Kidney (tissue), 14 donors: Measurements from ENCODE around the gene DCUN1D3. TPM values are rescaled to one million over a fixed set of nuclear protein-coding genes. Genes with fewer than 3 reads are reported as not detected.

Source experiments
- DNase-seq, 5 donors: peaks; one replicate each; pipeline ENCODE4 v3.0.0-alpha.2; 2013 to 2020
- FAIRE-seq: peaks from 2 replicates; lab custom pipeline; 2012; peaks lifted over from hg19 to GRCh38; lab: Jason Lieb, UNC
- H3K27ac ChIP-seq, 2 donors: one replicate each; pipeline ENCODE4 v1.7.0; 2013; ENCODE audit warnings: low read depth in 2 of 2, low read length in 2 of 2, inconsistent platforms in 1 of 2
- H3K27me3 ChIP-seq: one replicate; pipeline ENCODE4 v1.7.1; 2013; ENCODE audit warnings: low read length, inconsistent platforms; ENCODE audit not compliant: control insufficient read depth, insufficient read depth
- H3K36me3 ChIP-seq, 3 donors: one replicate each; pipeline versions ENCODE4 v1.7.0 to v1.7.1; 2013; ENCODE audit warnings: low read length in 3 of 3, control low read depth in 1 of 3, inconsistent platforms in 1 of 3; ENCODE audit not compliant: insufficient read depth in 3 of 3, control insufficient read depth in 2 of 3
- H3K4me1 ChIP-seq, 3 donors: one replicate each; pipeline versions ENCODE4 v1.7.0 to v1.7.1; 2013; ENCODE audit warnings: low read length in 3 of 3, inconsistent platforms in 1 of 3, low read depth in 1 of 3; ENCODE audit not compliant: control insufficient read depth in 2 of 3, insufficient read depth in 2 of 3
- H3K4me3 ChIP-seq, 3 donors: one replicate each; pipeline versions ENCODE4 v1.7.0 to v1.8.1; 2013; ENCODE audit warnings: low read length in 3 of 3, control low read depth in 1 of 3, inconsistent platforms in 1 of 3
- H3K9ac ChIP-seq, 3 donors: one replicate each; pipeline versions ENCODE4 v1.7.0 to v1.7.1; 2013; ENCODE audit warnings: low read length in 3 of 3, control low read depth in 1 of 3, inconsistent platforms in 1 of 3
- H3K9me3 ChIP-seq, 3 donors: one replicate each; pipeline versions ENCODE4 v1.7.0 to v1.7.1; 2013; ENCODE audit warnings: low read length in 3 of 3, control low read depth in 1 of 3, inconsistent platforms in 1 of 3; ENCODE audit not compliant: control insufficient read depth in 2 of 3, insufficient read depth in 1 of 3
- intact Hi-C: fragments of 100-400 bp; cut with DNase I; formaldehyde crosslinking; loops from one replicate; pipeline ENCODE4 v1.11.1; 2022
- polyA plus RNA-seq: library from polyadenylated mRNA; stranded (reverse); fragments of 350-450 nt; fragmentation: Illumina TruSeq; extraction: RNeasy Lipid Tissue Mini Kit (QIAGEN cat#74804); gene quantifications from one replicate; pipeline ENCODE4 v1.2.3, GENCODE V29; 2014; ENCODE audit warnings: low read depth, low replicate concordance; ENCODE audit not compliant: insufficient read depth
- total RNA-seq: library from RNA; stranded (reverse); fragmentation: NEBNext Ultra II Directional; extraction: Animal tissue kit (Norgen Biotek cat#: 25700); gene quantifications from one replicate; pipeline ENCODE4 v1.2.1, GENCODE V29; 2021
- TF ChIP-seq, protein P1 (sequence below): IDR thresholded peaks from 3 replicates; pipeline ENCODE4 v1.5.1; 2012; ENCODE audit warnings: mild to moderate bottlenecking, moderate library complexity, borderline replicate concordance; ENCODE audit not compliant: insufficient read depth; ENCODE audit errors: extremely low read depth
- donor health status: control.
- donor health status: control.
- donor health status: control.
- donor health status: control.
- donor health status: control.
- donor health status: DM: yes; HTN: yes; CAD: no.
- donor health status: Normal renal cell carcinoma (clear cell type).

DCUN1D3 gene
- total and polyA plus RNA-seq, 2 donors from 2014 or later, result 3.5 to 16.3 TPM

DNA sequence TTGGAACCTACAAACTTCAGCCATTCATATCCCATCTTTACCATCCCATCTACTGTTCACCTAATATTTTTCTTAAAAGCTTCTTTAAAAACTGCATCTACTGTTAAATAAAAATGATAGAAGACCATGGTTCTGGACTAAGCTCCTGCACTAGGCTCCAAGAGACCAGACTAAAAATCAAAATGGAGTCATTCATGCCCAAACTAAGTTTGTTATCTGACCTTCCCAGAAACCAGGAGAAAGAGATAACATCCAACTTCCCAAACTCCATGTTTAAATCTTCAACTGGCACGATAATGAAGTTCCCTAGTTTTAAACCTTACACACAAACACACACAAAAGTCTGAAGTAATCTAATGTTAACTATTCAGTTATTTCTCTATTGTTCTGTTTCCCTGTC lies 13.8 kb downstream of the DCUN1D3 start:
- Histone ChIP-seq H3K27ac (no peak overlapping the region), H3K36me3 (no peaks in the 10 kb centered on the region), H3K4me1 (peaks cover 3 to 21% (median 13%) of the 10 kb centered on the region in 3 donors), H3K9me3 (no peaks in the 10 kb centered on the region), H3K4me3 (no peak overlapping the region), H3K9ac (no peak overlapping the region), H3K27me3 (no peaks in the 10 kb centered on the region)
- FAIRE-seq, result no peak
- DNase-seq, result no peak
- intact Hi-C loops, result no loop called here
- TF ChIP-seq, protein P1, sequence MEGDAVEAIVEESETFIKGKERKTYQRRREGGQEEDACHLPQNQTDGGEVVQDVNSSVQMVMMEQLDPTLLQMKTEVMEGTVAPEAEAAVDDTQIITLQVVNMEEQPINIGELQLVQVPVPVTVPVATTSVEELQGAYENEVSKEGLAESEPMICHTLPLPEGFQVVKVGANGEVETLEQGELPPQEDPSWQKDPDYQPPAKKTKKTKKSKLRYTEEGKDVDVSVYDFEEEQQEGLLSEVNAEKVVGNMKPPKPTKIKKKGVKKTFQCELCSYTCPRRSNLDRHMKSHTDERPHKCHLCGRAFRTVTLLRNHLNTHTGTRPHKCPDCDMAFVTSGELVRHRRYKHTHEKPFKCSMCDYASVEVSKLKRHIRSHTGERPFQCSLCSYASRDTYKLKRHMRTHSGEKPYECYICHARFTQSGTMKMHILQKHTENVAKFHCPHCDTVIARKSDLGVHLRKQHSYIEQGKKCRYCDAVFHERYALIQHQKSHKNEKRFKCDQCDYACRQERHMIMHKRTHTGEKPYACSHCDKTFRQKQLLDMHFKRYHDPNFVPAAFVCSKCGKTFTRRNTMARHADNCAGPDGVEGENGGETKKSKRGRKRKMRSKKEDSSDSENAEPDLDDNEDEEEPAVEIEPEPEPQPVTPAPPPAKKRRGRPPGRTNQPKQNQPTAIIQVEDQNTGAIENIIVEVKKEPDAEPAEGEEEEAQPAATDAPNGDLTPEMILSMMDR, result no peak

DNA sequence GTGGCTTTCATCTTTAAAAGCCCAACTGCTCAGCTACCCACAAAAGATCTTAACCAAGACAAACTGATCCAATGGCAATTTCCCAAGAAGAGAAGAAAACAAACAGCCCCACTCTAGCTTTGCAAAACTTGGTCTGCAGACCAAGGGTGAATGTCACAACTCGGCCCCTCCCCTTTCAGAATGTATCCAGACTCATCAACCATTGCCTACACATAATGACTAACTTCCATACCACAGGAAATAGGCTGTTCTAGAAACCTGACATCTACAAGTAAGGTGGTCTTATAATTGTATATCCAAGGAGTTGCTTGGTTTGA lies 16.0 kb downstream of the DCUN1D3 start:
- no peak overlapping the region for H3K4me3 ChIP-seq
- intact Hi-C loops, result no loop called here
- H3K9me3 ChIP-seq, result no peaks in the 10 kb centered on the region
- H3K9ac ChIP-seq, result no peak overlapping the region
- no peak for DNase-seq
- FAIRE-seq, result no peak
- peak overlapping the region in 1 of 2 donors; percentile 45 for H3K27ac ChIP-seq
- no peaks in the 10 kb centered on the region for H3K27me3 ChIP-seq
- H3K4me1 ChIP-seq, result peaks cover 3 to 29% (median 12%) of the 10 kb centered on the region in 3 donors
- TF ChIP-seq, protein P1, result no peak
- H3K36me3 ChIP-seq, result no peaks in the 10 kb centered on the region

DNA sequence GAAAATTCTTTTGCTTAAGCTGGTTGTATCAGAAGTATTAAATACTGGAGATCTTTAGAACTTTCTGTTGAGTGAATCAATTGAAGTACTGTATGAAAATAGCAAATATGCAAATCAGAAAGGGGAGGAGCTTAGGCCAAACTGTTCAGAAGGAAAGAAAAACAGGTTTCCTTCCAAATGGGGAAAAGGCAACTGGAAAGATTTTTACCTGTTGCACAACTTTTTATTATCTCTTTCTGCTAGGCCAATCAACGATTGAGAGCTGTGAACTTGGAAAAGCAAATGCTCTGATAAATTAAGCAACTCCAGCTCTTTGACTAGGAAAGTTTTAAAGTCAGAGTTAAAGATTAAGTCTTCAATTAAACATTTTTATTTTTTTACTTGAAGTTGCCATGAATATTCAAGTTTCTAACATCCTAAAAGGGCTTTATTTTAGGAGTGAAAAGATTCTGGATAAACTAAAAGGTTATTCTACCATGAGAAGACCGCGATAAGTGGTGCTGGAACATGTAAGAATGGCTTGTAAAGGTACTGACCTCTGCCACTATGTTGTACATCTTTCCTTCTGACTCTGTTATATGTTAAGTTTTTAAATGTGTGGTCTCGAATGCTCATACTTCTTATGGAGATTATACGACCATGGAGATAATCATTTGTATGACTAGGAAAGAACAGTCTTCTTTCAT lies 16.5 kb downstream of the DCUN1D3 start:
- Histone ChIP-seq H3K4me3 (peak overlapping the region in 1 of 3 donors; percentile 14), H3K4me1 (peaks cover 3 to 33% (median 14%) of the 10 kb centered on the region in 3 donors), H3K9ac (no peak overlapping the region), H3K27ac (peak overlapping the region in 1 of 2 donors; percentile 45), H3K9me3 (no peaks in the 10 kb centered on the region), H3K36me3 (no peaks in the 10 kb centered on the region), H3K27me3 (no peaks in the 10 kb centered on the region)
- intact Hi-C loops, result no loop called here
- FAIRE-seq (no peak), DNase-seq (no peak)
- TF ChIP-seq, protein P1, result no peak

DNA sequence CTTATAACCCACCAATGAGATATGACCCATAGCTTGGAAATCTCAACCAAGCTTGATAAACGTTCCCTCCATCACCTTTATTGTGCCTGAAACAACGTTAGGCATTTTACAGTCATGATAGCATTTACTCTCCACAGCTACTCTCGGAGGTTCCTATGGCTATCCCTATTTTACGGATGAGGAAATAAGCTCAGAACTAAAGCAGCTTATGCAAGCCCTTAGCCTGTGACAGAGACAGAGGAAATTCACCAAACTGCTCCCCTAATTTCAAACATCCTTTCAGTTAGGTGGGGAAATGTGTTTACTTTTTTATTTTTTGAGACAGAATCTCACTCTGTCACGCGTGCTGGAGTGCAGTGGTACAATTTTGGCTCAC lies 18.7 kb downstream of the DCUN1D3 start:
- no peak overlapping the region for H3K27ac ChIP-seq
- H3K9ac ChIP-seq, result no peak overlapping the region

More for the DNA sequence above, 18.7 kb downstream of the DCUN1D3 start:
- Histone ChIP-seq H3K27me3 (no peaks in the 10 kb centered on the region), H3K36me3 (no peaks in the 10 kb centered on the region), H3K9me3 (no peaks in the 10 kb centered on the region), H3K4me3 (no peak overlapping the region), H3K4me1 (peaks cover 6 to 44% (median 15%) of the 10 kb centered on the region in 3 donors)
- DNase-seq (no peak), FAIRE-seq (no peak)
- intact Hi-C loops, result no loop called here
- TF ChIP-seq, protein P1, result no peak
